Stimulated activated memory B cell treated with anti-CD40 and anti-IgM and Interleukin-4, amounts not matched to agents 10 μg/mL and 1 μg/mL and 100 μg/mL, for 72 hours (primary cell): ENCODE results near the gene CACNA1C.
A peak's percentile ranks its signal among the peaks of the same experiment; 100 is the strongest.
"Not testable (repeated sequence)": the region's sequence is repeated elsewhere in the genome, so short reads cannot be mapped to it uniquely, and the experiment has no call there.

Experiments used
- ATAC-seq: fragments of 150-1000 bp; cut with Tn5 transposase; 2 replicates; pipeline ENCODE4 v1.10.0; 2021
- H3K27ac Mint-ChIP-seq: one replicate; pipeline ENCODE4 v1.8.0; 2022; ENCODE audit warnings: mild to moderate bottlenecking, mixed read lengths
- H3K27me3 Mint-ChIP-seq: one replicate; pipeline ENCODE4 v1.8.0; 2022; ENCODE audit warnings: mixed read lengths
- H3K36me3 Mint-ChIP-seq: one replicate; pipeline ENCODE4 v1.8.0; 2022; ENCODE audit warnings: mixed read lengths
- H3K4me1 Mint-ChIP-seq: one replicate; pipeline ENCODE4 v1.8.0; 2022; ENCODE audit warnings: mixed read lengths
- H3K4me3 Mint-ChIP-seq: one replicate; pipeline ENCODE4 v1.8.0; 2022; ENCODE audit warnings: mild to moderate bottlenecking, moderate library complexity, mixed read lengths
- H3K9me3 Mint-ChIP-seq: one replicate; pipeline ENCODE4 v1.8.0; 2022; ENCODE audit warnings: mixed read lengths

CACNA1C gene

DNA sequence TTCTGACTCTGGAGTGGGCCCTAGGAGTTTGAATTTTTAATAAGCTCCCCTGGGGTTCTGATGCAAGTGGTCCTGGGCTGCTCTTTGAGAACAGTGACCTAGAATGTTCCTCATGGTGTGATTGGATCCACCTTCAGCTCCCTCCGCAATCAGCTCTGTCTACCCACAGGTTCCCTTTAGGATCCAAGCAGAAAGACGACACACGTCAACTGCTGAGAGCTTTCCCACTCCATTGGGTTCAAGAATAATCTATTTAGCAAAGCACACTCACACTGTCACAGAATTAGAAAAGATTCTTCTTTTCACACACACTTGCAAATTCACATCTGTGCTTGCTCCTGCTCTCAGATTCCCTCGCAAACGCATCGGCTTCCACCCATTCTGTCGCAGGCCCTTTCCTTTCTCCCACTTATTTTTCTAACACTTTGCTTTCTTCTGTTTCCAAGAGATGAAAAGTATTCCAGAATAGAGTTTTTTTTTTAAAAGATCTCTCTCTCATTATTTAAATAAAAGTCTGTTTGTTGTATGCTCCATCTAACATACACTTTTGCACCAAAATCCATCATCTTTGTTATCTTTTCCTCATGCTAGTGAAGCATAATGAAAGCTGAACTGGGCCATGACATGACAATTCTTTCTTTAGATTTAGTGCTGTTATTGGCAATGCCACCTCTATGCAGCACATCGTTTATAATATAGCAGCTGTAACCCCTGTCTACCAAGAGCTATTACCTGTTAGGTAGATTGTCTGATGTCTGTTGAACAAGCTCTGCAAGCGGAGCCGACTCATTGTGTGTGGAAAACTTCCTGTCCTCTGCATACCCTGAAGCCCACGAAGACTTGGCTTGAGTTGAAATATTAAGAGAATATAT lies 73.1 kb downstream of the CACNA1C start:
- H3K9me3 Mint-ChIP-seq = no peaks in the 10 kb centered on the region
- no peaks in the 10 kb centered on the region for H3K27me3 Mint-ChIP-seq
- no peaks in the 10 kb centered on the region for H3K4me1 Mint-ChIP-seq
- ATAC-seq = no peak
- no peak overlapping the region for H3K4me3 Mint-ChIP-seq
- H3K27ac Mint-ChIP-seq = no peak overlapping the region
- no peaks in the 10 kb centered on the region for H3K36me3 Mint-ChIP-seq

DNA sequence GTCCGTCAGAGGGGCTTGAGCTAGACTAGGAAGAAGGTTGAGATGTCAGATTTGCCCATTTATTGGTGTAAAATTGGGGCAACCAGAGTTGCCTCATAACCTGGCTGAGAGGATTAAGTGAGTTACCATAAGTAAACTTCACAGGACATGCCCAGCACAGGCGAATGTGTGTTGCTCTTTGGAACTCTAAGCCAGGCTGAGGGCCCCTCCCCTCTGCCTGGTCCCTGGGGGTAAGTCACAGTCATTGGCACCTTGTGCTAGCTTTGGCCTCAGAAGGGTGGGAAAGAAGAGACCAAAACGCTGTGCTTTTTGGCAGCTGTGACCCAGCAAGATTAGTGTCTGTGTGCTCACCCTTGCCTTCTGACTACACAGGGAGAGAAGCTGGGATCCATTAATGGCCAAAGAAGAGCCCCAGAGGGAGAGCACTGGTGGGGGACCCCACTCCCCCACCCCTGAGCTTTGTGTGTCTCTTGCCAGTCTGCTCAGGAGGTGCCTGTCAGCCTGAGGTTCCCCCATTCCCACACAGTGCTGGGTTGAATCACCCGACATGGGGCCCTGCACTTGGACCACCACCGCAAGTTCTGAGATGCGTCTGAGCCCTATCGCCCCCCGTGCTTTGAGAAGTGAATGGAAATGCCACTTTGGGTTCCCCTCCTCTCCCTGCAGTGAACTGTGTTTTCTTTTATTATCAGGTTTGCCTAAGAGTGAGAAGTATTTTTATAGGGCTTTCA lies 74.1 kb downstream of the CACNA1C start:
- Mint-ChIP-seq H3K36me3 (no peaks in the 10 kb centered on the region), H3K4me1 (no peaks in the 10 kb centered on the region), H3K9me3 (no peaks in the 10 kb centered on the region), H3K4me3 (no peak overlapping the region), H3K27me3 (no peaks in the 10 kb centered on the region), H3K27ac (no peak overlapping the region)
- ATAC-seq = no peak

DNA sequence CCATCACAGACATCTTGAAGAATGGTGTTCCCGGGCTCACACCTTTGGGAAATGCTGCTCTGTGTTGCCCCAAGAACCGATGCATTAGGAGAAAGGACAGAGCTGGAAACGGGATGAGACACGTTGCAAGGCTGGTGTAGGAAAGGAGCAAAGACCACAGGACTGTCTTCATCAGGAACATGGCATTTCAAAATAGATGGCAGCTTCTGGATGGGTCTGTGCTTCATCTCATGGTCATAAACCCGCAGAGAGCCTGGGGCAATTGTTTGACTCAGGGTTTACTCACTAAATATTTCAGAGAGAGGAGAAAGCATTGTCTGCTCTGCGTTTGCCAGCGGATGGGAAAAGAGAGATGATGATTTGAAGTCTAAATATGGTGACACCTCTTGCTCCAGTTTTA lies 76.3 kb downstream of the CACNA1C start:
- no peak for ATAC-seq
- Mint-ChIP-seq H3K27me3 (no peaks in the 10 kb centered on the region), H3K4me1 (no peaks in the 10 kb centered on the region), H3K36me3 (no peaks in the 10 kb centered on the region), H3K4me3 (no peak overlapping the region), H3K9me3 (no peaks in the 10 kb centered on the region), H3K27ac (no peak overlapping the region)

DNA sequence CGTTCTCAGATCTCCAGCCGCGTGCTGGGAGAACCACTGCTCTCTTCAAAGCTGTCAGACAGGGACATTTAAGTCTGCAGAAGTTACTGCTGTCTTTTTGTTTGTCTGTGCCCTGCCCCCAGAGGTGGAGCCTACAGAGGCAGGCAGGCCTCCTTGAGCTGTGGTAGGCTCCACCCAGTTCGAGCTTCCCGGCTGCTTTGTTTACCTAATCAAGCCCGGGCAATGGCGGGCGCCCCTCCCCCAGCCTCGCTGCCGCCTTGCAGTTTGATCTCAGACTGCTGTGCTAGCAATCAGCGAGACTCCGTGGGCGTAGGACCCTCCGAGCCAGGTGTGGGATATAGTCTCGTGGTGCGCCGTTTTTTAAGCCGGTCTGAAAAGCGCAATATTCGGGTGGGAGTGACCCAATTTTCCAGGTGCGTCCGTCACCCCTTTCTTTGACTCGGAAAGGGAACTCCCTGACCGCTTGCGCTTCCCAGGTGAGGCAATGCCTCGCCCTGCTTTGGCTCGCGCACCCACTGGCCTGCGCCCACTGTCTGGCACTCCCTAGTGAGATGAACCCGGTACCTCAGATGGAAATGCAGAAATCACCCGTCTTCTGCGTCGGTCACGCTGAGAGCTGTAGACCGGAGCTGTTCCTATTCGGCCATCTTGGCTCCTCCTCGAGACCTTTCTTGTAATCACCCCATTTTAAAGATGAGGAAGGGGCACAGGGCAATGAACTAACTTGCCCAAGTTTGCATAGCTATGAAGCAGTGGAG lies 83.1 kb downstream of the CACNA1C start:
- not testable (repeated sequence) for H3K27ac Mint-ChIP-seq, H3K9me3 Mint-ChIP-seq, H3K36me3 Mint-ChIP-seq, H3K4me3 Mint-ChIP-seq, ATAC-seq, H3K4me1 Mint-ChIP-seq
- peaks cover 36% of the 10 kb centered on the region for H3K27me3 Mint-ChIP-seq

DNA sequence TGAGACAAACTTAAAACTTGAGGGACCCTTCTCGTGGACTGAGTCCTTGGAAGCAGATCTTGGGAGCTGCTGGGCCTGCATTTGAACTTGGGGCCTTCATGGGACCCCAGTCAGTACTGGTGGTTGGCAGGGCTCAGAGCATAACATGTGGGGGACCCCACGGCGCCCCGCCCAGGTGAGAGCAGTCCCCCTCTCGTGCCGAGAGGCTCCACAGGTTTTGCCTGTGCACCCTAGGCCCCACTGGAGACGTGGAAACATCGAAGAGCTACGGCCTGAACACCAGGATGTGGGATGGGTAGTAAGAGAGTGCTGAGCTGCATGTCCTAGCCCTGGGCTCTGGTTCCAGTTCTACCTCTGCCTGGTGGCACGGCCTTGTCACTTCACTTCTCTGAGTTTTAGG lies 84.1 kb downstream of the CACNA1C start:
- H3K4me3 Mint-ChIP-seq = no peak overlapping the region
- H3K9me3 Mint-ChIP-seq = peaks cover 2% of the 10 kb centered on the region
- no peak for ATAC-seq
- H3K4me1 Mint-ChIP-seq = no peaks in the 10 kb centered on the region
- no peaks in the 10 kb centered on the region for H3K36me3 Mint-ChIP-seq
- peaks cover 36% of the 10 kb centered on the region for H3K27me3 Mint-ChIP-seq
- H3K27ac Mint-ChIP-seq = no peak overlapping the region

DNA sequence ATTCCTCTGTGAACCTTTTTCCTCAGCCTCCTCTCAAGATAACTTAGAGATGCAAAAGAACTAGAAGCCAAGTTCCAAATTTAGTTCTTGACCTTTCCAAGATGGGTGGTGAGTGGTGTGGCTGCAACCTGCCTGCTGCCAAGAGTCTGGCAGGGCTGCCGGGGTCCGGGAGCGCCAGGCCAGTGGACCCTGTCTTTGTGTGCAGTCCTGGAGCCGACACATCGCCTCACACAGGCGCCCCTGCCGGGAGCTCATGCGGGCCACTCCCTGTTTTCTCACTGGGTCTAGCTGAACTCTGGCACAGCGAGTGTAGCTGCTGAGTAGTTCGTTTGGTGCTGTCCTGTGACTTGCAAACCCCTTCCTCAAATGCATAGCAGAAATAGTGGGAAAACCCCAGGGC lies 84.9 kb downstream of the CACNA1C start:
- H3K4me1 Mint-ChIP-seq = no peaks in the 10 kb centered on the region
- H3K9me3 Mint-ChIP-seq = peaks cover 2% of the 10 kb centered on the region
- H3K27me3 Mint-ChIP-seq = peaks cover 36% of the 10 kb centered on the region
- no peak for ATAC-seq
- no peak overlapping the region for H3K4me3 Mint-ChIP-seq
- no peaks in the 10 kb centered on the region for H3K36me3 Mint-ChIP-seq
- H3K27ac Mint-ChIP-seq = no peak overlapping the region

DNA sequence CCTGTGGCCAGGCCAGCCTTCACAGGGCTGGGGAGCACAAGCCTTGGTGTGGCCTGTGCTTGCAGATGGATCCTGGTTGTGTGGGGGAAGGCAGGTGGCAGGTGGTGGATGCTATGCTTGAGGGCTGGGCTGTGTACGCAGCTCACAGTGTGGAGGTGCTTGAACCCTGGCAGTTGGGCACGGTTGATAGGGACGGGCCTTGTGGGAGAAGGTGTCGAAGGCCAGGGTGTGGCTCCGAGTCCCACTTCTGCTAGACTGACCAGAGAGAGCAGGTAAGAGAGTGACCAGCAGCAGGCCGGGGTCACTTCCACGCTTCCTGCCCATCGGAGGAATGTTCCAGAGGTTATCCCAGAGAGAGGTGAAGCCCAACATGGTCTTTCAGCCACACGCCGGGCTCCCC lies 85.5 kb downstream of the CACNA1C start:
- no peak for ATAC-seq

DNA sequence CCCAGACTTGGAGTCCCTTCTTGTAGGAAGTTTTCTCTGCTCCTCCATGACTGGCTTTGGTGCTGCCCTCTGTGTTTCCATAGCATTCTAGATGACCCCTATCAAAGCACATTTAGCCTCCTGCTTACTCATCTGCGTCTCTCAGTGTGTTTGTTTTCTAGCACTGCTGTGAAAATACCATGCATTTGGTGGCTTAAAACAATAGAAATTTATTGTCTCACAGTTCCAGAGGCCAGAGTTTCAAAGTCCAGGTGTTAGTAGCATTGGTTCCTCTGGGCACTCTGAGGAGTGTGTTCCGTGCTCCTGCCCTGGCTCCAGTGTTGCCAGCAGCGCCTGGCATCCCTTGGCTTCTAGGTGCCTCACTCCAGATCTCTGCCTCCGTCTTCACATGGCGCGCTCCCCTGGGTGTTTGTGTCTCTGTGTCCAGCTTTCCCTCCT lies 86.1 kb downstream of the CACNA1C start:
- Mint-ChIP-seq H3K27me3 (peaks cover 36% of the 10 kb centered on the region), H3K4me1 (no peaks in the 10 kb centered on the region), H3K4me3 (no peak overlapping the region), H3K36me3 (no peaks in the 10 kb centered on the region), H3K27ac (no peak overlapping the region), H3K9me3 (peaks cover 2% of the 10 kb centered on the region)
- ATAC-seq = no peak

More for the DNA sequence above, 85.5 kb downstream of the CACNA1C start:
- Mint-ChIP-seq H3K9me3 (peaks cover 2% of the 10 kb centered on the region), H3K27me3 (peaks cover 36% of the 10 kb centered on the region), H3K36me3 (no peaks in the 10 kb centered on the region), H3K4me1 (no peaks in the 10 kb centered on the region), H3K27ac (no peak overlapping the region), H3K4me3 (no peak overlapping the region)

DNA sequence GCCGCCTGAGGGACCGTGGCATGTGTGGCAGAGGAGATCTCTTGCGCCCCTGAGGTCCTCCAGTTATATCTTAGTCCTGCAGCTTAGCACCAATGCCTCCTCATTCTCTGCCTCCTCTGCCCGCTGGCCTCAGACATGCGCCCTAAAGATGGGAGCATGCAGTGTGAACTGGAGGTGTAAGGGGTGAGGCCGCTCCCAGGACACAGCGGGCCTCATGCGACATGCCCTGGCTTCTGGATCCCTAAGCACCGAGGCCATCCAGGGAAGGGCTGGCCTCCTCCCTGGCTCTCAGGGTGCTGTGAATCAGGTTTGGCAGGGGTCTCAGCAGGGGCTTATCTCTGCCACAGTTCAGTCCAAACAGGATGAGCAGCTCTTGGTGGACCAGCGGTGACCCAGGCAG lies 86.9 kb downstream of the CACNA1C start:
- H3K4me1 Mint-ChIP-seq = no peaks in the 10 kb centered on the region
- ATAC-seq = peak; percentile 22
- peaks cover 36% of the 10 kb centered on the region for H3K27me3 Mint-ChIP-seq
- peaks cover 2% of the 10 kb centered on the region for H3K9me3 Mint-ChIP-seq
- no peaks in the 10 kb centered on the region for H3K36me3 Mint-ChIP-seq
- H3K27ac Mint-ChIP-seq = no peak overlapping the region
- no peak overlapping the region for H3K4me3 Mint-ChIP-seq

DNA sequence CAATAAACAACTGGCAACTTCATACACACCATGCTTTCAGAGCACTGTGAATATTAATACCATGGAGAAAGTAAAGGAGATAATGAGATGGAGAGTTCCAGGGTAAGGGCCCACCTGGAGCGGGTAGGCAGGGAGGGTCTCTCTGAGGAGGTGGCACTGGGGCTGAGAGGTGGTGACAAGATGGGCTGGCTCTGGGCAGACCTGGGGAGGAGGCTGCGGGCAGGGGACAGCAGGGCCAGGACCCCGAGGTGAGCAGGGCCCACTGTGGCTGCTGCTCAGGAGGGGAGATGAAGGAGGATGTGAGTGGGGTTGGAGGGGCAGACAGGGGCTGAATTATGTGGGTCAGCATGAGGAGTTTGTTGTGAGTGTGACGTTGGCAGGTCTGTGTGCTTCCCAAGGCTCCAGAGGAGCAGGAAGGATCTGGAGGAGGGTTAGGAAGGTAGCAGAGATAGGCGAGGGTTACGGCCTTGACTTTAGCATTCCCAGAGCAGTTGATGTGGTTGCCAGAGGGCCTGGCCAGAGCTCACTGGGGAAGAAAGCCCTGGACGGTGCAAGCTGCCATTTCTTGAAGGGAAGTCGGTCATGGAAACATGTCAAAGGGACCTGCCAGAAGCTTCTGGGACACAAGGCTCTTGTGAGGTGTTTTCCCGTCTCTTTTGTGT lies 88.2 kb downstream of the CACNA1C start:
- Mint-ChIP-seq H3K27ac (no peak overlapping the region), H3K9me3 (no peaks in the 10 kb centered on the region), H3K27me3 (peaks cover 41% of the 10 kb centered on the region), H3K4me3 (no peak overlapping the region), H3K4me1 (no peaks in the 10 kb centered on the region), H3K36me3 (no peaks in the 10 kb centered on the region)
- no peak for ATAC-seq

DNA sequence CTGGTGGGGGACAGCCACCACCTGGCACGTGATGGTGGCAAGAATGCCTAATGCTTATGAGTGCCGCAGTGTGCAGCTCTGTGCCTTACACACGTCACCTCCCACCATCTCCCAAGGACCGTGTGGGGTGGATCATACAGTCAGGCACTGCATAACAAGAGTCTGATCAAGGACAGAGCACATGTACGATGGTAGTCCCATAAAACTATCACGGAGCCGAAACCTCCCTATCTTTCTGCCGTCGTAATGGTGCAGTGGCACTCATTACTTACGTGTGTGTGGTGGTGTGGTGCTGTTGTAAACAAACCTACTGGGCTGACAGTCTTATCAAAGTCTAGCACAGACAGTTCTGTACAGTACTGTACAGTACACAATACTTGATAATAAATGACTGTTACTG lies 89.3 kb downstream of the CACNA1C start:
- H3K27me3 Mint-ChIP-seq = peaks cover 34% of the 10 kb centered on the region
- no peak overlapping the region for H3K27ac Mint-ChIP-seq
- H3K4me1 Mint-ChIP-seq = no peaks in the 10 kb centered on the region

DNA sequence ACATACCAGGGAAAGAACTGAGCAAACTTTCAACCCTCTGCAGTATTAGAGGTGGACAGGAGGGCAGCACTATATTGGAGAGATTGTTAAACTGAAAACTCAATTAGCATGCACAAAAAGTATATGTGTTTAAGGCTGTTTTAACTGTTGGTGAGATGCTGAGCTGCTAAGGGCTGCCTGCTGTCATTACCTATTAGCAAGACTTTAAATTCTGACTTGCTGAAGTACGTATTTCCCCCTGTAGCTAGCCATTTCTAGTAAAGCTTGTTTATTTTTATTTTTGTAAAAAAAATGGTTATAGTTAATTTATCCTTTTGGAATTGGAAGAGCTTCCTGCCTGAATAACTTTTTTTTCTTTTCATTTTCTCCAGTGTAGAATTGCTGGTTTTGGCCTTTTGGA lies 92.2 kb downstream of the CACNA1C start:
- Mint-ChIP-seq H3K9me3 (no peaks in the 10 kb centered on the region), H3K27me3 (peaks cover 24% of the 10 kb centered on the region), H3K4me1 (no peaks in the 10 kb centered on the region), H3K27ac (no peak overlapping the region), H3K36me3 (no peaks in the 10 kb centered on the region), H3K4me3 (no peak overlapping the region)
- no peak for ATAC-seq

More for the DNA sequence above, 89.3 kb downstream of the CACNA1C start:
- ATAC-seq = no peak
- H3K4me3 Mint-ChIP-seq = no peak overlapping the region
- no peaks in the 10 kb centered on the region for H3K36me3 Mint-ChIP-seq
- H3K9me3 Mint-ChIP-seq = no peaks in the 10 kb centered on the region

DNA sequence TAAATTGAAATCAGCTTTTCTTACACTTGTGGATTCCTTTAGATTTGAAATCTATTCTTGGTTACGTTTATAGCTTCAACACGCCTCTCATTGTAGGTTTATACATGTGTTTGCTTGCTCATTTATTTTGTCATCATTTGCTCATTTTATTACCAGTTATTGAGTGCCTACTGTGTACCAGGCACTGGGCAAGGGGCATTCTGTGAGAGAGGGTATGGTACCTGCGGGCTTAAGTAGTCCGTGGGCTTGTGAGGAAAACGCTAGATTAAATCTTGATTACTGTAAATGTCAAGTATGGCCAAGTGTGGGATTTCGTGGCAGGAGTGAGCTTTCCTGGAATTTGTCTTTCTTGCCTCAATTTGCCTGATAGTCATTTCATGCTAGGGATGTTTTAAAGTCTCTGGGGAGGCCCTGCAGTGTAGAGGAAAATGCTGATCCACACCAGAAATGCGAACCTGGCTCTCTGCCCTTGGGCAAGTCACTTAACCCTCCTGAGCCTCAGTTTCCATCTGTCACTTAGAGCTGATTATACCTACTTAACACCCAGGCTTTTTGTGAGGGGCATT lies 92.7 kb downstream of the CACNA1C start:
- H3K27ac Mint-ChIP-seq = no peak overlapping the region
- H3K36me3 Mint-ChIP-seq = no peaks in the 10 kb centered on the region
- ATAC-seq = no peak
- H3K4me1 Mint-ChIP-seq = no peaks in the 10 kb centered on the region
- H3K27me3 Mint-ChIP-seq = peaks cover 30% of the 10 kb centered on the region
- H3K9me3 Mint-ChIP-seq = no peaks in the 10 kb centered on the region
- H3K4me3 Mint-ChIP-seq = no peak overlapping the region

DNA sequence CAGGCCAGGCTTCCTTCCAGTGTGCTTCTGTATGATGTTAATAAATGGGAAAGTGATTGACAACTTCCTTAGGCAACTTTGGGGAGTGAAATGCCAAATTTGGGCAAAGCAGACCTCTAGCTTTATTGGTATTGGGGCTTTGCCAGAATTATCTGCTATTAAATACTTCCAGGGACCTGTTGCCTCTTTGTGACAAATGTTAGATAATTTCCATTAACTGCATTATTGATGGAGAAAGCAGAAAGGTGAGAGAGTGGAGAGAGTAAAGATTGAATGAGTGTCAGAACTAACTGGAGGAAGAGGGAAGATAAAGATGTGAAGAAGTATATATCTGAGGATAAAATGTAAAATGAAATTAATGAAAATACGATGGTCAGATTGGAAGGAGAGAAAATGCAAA lies 94.5 kb downstream of the CACNA1C start:
- Mint-ChIP-seq H3K36me3 (no peaks in the 10 kb centered on the region), H3K9me3 (no peaks in the 10 kb centered on the region), H3K4me3 (no peak overlapping the region), H3K27me3 (peaks cover 34% of the 10 kb centered on the region), H3K27ac (no peak overlapping the region), H3K4me1 (peaks cover 4% of the 10 kb centered on the region)
- no peak for ATAC-seq

DNA sequence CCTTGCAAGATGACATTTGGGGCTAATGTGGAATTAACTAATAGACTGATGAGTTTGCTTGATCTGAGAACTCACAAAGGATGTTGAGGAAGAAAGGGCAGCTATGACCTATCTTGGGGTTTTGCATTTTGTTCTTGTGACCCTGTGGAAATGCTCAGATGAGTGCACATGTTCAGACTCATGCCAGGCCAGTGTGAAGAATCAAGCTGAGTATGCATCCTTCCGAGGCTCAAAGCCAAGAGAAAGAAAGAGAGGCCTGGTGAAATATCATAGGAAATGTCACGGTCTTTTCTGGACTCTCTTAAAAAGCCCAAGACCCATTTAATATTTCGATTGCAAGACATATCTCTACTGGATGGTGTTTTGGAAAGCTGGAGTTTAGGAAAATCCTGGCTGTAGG lies 96.3 kb downstream of the CACNA1C start:
- Mint-ChIP-seq H3K9me3 (no peaks in the 10 kb centered on the region), H3K36me3 (no peaks in the 10 kb centered on the region), H3K27ac (no peak overlapping the region), H3K27me3 (peaks cover 34% of the 10 kb centered on the region), H3K4me1 (peaks cover 6% of the 10 kb centered on the region), H3K4me3 (no peak overlapping the region)
- no peak for ATAC-seq
